OCI-LY1 (cell line): Measurements from ENCODE around the gene CTDSP1.

Experiments
- H2AFZ ChIP-seq: fragments of 200-600 bp; sonication (generic), shearing (Covaris generic); 2 replicates; pipeline ENCODE4 v1.6.0; 2014; ENCODE audit warnings: antibody characterized with exemption, mild to moderate bottlenecking, low read length
- H3F3A ChIP-seq: fragments of 200-600 bp; sonication (generic), shearing (Covaris generic); 2 replicates; pipeline ENCODE4 v1.6.0; 2014; ENCODE audit warnings: mild to moderate bottlenecking, antibody characterized with exemption, low read length, moderate library complexity; ENCODE audit not compliant: insufficient read depth
- H3K27ac ChIP-seq: fragments of 200-600 bp; sonication (generic); 2 replicates; pipeline ENCODE4 v1.5.1; 2014; ENCODE audit warnings: low read length, mixed run types, mild to moderate bottlenecking, low read depth; ENCODE audit not compliant: poor library complexity, severe bottlenecking
- H3K27me3 ChIP-seq: fragments of 200-600 bp; sonication (generic); 2 replicates; pipeline ENCODE4 v1.6.0; 2014; ENCODE audit warnings: antibody characterized with exemption, mild to moderate bottlenecking, low read length, moderate library complexity; ENCODE audit not compliant: insufficient read depth
- H3K36me3 ChIP-seq: fragments of 200-600 bp; sonication (generic); 2 replicates; pipeline ENCODE4 v1.6.1; 2014; ENCODE audit warnings: mild to moderate bottlenecking, antibody characterized with exemption, low read length, moderate library complexity, mixed read lengths; ENCODE audit not compliant: insufficient read depth
- H3K4me1 ChIP-seq: fragments of 200-600 bp; sonication (generic); 2 replicates; pipeline ENCODE4 v1.5.1; 2014; ENCODE audit warnings: mild to moderate bottlenecking, low read length, moderate library complexity; ENCODE audit not compliant: insufficient read depth, severe bottlenecking
- H3K4me2 ChIP-seq: fragments of 200-600 bp; sonication (generic), shearing (Covaris generic); 2 replicates; pipeline ENCODE4 v1.6.1; 2014; ENCODE audit warnings: low read length
- H3K4me3 ChIP-seq: fragments of 200-600 bp; sonication (generic); 2 replicates; pipeline ENCODE4 v1.5.1; 2014; ENCODE audit warnings: low read length, low read depth, mild to moderate bottlenecking, mixed read lengths; ENCODE audit not compliant: poor library complexity, severe bottlenecking
- H3K79me2 ChIP-seq: fragments of 200-600 bp; shearing (Covaris generic); 2 replicates; pipeline ENCODE4 v1.6.1; 2016; ENCODE audit warnings: mixed run types, low read length, mixed read lengths; ENCODE audit not compliant: insufficient read depth
- H3K9ac ChIP-seq: fragments of 200-600 bp; sonication (generic), shearing (Covaris generic); 2 replicates; pipeline ENCODE4 v1.6.1; 2014; ENCODE audit warnings: mild to moderate bottlenecking, low read length, mixed read lengths
- H3K9me2 ChIP-seq: fragments of 200-600 bp; sonication (generic), shearing (Covaris generic); 2 replicates; pipeline ENCODE4 v1.6.1; 2014; ENCODE audit warnings: low read depth, mild to moderate bottlenecking, low read length, mixed read lengths
- H3K9me3 ChIP-seq: fragments of 200-600 bp; shearing (Covaris generic); 2 replicates; pipeline ENCODE4 v1.6.1; 2014; ENCODE audit warnings: low read length, mixed read lengths
- H4K20me1 ChIP-seq: fragments of 200-600 bp; sonication (generic), shearing (Covaris generic); 2 replicates; pipeline ENCODE4 v1.6.0; 2016; ENCODE audit warnings: mild to moderate bottlenecking, low read length; ENCODE audit not compliant: insufficient read depth
- EZH2 ChIP-seq: fragments of 200-600 bp; sonication (generic), shearing (Covaris generic); IDR thresholded peaks from 2 replicates; pipeline ENCODE4 v1.8.0; 2017; ENCODE audit warnings: borderline replicate concordance, mixed run types, mild to moderate bottlenecking, antibody characterized with exemption, low read length, moderate library complexity, mixed read lengths
- TF ChIP-seq, protein P1 (sequence below): fragments of 200-600 bp; sonication (generic), shearing (Covaris generic); IDR thresholded peaks from 2 replicates; pipeline ENCODE4 v1.5.1; 2017; ENCODE audit warnings: mild to moderate bottlenecking, antibody characterized with exemption, low read length, moderate library complexity, mixed read lengths

Gene CTDSP1

DNA sequence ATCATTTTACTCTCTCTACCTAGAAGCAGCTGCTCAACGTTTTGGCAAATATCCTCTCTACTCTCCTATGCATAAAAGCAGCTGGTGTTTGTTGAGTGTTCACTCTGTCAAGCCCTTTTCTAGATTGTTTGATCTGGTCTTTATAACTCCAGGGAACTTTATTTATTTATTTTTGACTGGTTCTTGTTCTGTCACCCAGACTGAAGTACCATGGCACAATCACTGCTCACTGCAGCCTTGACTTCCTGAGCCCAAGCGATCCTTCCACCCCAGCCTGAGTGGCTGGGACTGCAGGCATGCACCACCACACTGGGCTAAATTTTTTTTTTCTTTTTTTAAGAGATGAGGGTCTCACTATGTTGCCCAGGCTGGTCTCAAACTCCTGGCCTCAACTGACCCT lies 30.3 kb upstream of the CTDSP1 start:
- H3K4me3 ChIP-seq, result no peak overlapping the region
- no peaks in the 10 kb centered on the region for H4K20me1 ChIP-seq
- no peak overlapping the region for H3K9ac ChIP-seq
- peaks cover 14% of the 10 kb centered on the region; the same call in 1 of the 2 replicates for H3K27me3 ChIP-seq
- TF ChIP-seq, protein P1, sequence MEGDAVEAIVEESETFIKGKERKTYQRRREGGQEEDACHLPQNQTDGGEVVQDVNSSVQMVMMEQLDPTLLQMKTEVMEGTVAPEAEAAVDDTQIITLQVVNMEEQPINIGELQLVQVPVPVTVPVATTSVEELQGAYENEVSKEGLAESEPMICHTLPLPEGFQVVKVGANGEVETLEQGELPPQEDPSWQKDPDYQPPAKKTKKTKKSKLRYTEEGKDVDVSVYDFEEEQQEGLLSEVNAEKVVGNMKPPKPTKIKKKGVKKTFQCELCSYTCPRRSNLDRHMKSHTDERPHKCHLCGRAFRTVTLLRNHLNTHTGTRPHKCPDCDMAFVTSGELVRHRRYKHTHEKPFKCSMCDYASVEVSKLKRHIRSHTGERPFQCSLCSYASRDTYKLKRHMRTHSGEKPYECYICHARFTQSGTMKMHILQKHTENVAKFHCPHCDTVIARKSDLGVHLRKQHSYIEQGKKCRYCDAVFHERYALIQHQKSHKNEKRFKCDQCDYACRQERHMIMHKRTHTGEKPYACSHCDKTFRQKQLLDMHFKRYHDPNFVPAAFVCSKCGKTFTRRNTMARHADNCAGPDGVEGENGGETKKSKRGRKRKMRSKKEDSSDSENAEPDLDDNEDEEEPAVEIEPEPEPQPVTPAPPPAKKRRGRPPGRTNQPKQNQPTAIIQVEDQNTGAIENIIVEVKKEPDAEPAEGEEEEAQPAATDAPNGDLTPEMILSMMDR, result no peak
- TF ChIP-seq EZH2, result no peak
- no peaks in the 10 kb centered on the region; the same call in 1 of the 2 replicates for H3K36me3 ChIP-seq
- H3K27ac ChIP-seq, result no peak overlapping the region
- H3K4me2 ChIP-seq, result no peak overlapping the region
- H3K9me3 ChIP-seq, result no peaks in the 10 kb centered on the region
- H3F3A ChIP-seq, result no peaks in the 10 kb centered on the region
- no peak overlapping the region for H2AFZ ChIP-seq
- H3K9me2 ChIP-seq, result no peaks in the 10 kb centered on the region
- H3K4me1 ChIP-seq, result peaks cover 10% of the 10 kb centered on the region
- H3K79me2 ChIP-seq, result no peaks in the 10 kb centered on the region

- no peak for TF ChIP-seq EZH2
- TF ChIP-seq, protein P1, result no peak
- Histone ChIP-seq H3K36me3 (no peaks in the 10 kb centered on the region; the same call in 1 of the 2 replicates), H3K27me3 (peaks cover 10% of the 10 kb centered on the region; the same call in 1 of the 2 replicates), H3K4me3 (no peak overlapping the region), H3K9ac (no peak overlapping the region), H3K4me2 (no peak overlapping the region), H3K4me1 (peaks cover 10% of the 10 kb centered on the region), H3K9me3 (no peaks in the 10 kb centered on the region), H3F3A (no peaks in the 10 kb centered on the region), H4K20me1 (no peaks in the 10 kb centered on the region), H3K79me2 (no peaks in the 10 kb centered on the region), H3K9me2 (no peaks in the 10 kb centered on the region), H3K27ac (no peak overlapping the region), H2AFZ (no peak overlapping the region)
Observed at GRCh38 chr2:218370410-218371063, 29.1 kb upstream of the CTDSP1 start.

GRCh38 chr2:218371983-218372350 lies 27.7 kb upstream of the CTDSP1 start:
- H3K4me1 ChIP-seq, result peaks cover 10% of the 10 kb centered on the region

More at GRCh38 chr2:218371983-218372350, 27.7 kb upstream of the CTDSP1 start:
- no peak for TF ChIP-seq EZH2
- TF ChIP-seq, protein P1, result no peak
- Histone ChIP-seq H3K79me2 (no peaks in the 10 kb centered on the region), H3K27ac (no peak overlapping the region), H3K36me3 (no peaks in the 10 kb centered on the region; the same call in 1 of the 2 replicates), H4K20me1 (no peaks in the 10 kb centered on the region), H3K9ac (no peak overlapping the region), H3F3A (no peaks in the 10 kb centered on the region), H3K4me2 (no peak overlapping the region), H3K9me2 (no peaks in the 10 kb centered on the region), H3K27me3 (peaks cover 6% of the 10 kb centered on the region; the same call in 1 of the 2 replicates), H3K4me3 (no peak overlapping the region), H3K9me3 (no peaks in the 10 kb centered on the region), H2AFZ (no peak overlapping the region)
